ENCODE data around the gene TRERF1.
A peak's percentile ranks its signal among the peaks of the same experiment; 100 is the strongest.

The TRERF1 gene

DNA sequence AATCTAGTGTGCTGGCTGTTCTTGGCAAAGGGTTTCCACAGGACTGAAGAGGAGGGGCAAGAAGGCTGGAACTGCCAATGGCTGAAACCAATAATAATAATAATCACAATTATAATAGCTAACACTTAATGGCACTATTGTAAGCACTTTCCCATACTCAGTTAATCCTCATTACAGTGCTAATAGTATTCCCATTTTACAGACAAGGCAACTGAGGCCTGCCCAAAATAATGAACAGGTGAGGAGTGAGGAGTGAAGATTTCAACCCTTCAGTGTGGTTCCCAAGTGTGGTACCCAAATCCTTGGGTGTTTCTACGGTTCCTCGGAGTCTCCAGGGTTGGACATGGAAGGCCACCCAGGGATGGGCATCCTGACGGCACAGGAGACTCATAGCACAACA lies 69.9 kb downstream of the TRERF1 start:
- Histone ChIP-seq H4K20me1 (peaks cover 10 to 64% (median 23%) of the 10 kb centered on the region in 11 experiments; a peak in 15 of 22 replicates), H3K27me3 (no peaks in the 10 kb centered on the region), H3K9ac (no peak overlapping the region), H3K27ac (peak overlapping the region in 1 of 11 experiments; percentile 44; a peak in 1 of 22 replicates), H3K36me3 (peaks cover 0 to 10% (median 0%) of the 10 kb centered on the region in 11 experiments; a peak in 2 of 22 replicates), H3K4me1 (peaks cover 40 to 51% (median 45%) of the 10 kb centered on the region in 10 experiments), H3K4me3 (no peak overlapping the region), H3K4me2 (peak overlapping the region; percentile 36 to 83 (median 64); a peak in 19 of 22 replicates), H3K9me3 (replicated peaks in 1 of 11) (no peaks in the 10 kb centered on the region)
- no peak for TF ChIP-seq Cebpa-rat (IDR thresholded peaks at IDR 0.05)

DNA sequence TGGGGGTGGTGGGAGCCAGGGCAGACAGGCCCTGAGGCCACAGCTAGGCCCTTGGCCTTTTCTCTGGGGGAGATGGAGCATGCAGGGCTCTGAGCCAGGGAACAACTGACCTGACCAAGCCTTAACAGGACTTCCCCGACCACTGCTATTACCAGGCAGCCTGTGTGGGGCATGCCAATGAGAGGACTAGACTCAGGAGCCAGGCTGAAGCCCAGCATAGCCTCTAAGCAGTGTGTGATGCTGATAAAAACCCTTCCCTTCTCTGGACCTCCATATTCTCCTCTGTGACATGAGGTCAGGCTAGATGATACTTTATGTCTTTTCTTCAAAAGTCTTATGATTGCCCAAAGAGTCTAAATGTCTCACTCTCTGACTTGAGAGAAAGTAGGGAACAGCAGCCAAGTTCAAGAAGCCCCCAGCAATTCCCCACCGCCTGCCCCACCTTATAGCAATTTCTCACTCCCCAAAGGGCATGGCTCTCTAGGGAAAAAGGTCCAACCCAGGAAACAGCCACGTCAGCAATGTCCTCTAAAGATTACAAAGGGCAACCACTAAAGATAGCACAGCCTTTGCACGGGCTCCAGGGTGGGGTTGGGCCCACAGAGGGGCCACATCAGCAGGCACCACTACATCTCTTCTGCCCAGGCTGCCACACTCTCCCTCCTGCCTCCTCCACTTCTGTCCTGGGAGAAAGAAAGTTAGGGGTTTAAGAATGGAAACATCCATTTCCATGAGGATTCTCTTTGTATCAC lies 71.3 kb downstream of the TRERF1 start:
- TF ChIP-seq Cebpa-rat (IDR thresholded peaks at IDR 0.05), result no peak
- Histone ChIP-seq H3K27me3 (no peaks in the 10 kb centered on the region), H3K9me3 (replicated peaks in 1 of 11) (no peaks in the 10 kb centered on the region), H3K4me3 (no peak overlapping the region), H3K4me2 (peak overlapping the region; percentile 42 to 83 (median 68)), H3K36me3 (peaks cover 0 to 10% (median 0%) of the 10 kb centered on the region in 11 experiments; a peak in 2 of 22 replicates), H3K9ac (no peak overlapping the region), H3K27ac (peak overlapping the region in 4 of 11 experiments; percentile 18 to 43 (median 34); a peak in 6 of 22 replicates), H3K4me1 (peaks cover 47 to 60% (median 54%) of the 10 kb centered on the region in 10 experiments), H4K20me1 (peaks cover 0 to 60% (median 19%) of the 10 kb centered on the region in 11 experiments; a peak in 15 of 22 replicates)

DNA sequence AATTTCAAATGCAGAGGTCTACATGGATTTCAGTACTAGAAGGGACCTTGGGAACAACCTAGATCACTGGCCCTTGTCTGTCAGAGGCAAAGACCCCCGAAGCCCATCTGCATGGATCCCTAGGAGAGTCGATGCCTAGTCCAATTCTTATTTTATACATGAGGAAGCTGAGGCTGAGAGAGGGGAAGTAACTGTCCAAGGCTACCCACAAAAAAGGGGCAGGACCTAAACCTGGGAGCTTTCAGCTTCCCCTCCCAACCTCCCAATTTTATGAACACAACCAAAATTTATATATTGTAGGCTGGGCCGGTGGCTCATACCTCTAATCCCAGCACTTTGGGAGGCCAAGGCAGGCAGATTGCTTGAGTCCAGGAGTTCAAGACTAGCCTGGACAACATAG lies 73.2 kb downstream of the TRERF1 start:
- H3K9ac ChIP-seq, result no peak overlapping the region
- H3K36me3 ChIP-seq, result peaks cover 0 to 10% (median 0%) of the 10 kb centered on the region in 11 experiments; a peak in 1 of 22 replicates
- H3K27ac ChIP-seq, result peak overlapping the region in 1 of 11 experiments; percentile 11; a peak in 2 of 22 replicates
- no peak for TF ChIP-seq Cebpa-rat (IDR thresholded peaks at IDR 0.05)
- peaks cover 64 to 78% (median 71%) of the 10 kb centered on the region in 10 experiments for H3K4me1 ChIP-seq
- no peaks in the 10 kb centered on the region for H3K9me3 ChIP-seq (replicated peaks in 1 of 11)
- no peaks in the 10 kb centered on the region for H3K27me3 ChIP-seq
- H3K4me2 ChIP-seq, result peak overlapping the region; percentile 46 to 74 (median 66)
- H4K20me1 ChIP-seq, result peaks cover 0 to 62% (median 30%) of the 10 kb centered on the region in 11 experiments; a peak in 16 of 22 replicates
- no peak overlapping the region for H3K4me3 ChIP-seq

DNA sequence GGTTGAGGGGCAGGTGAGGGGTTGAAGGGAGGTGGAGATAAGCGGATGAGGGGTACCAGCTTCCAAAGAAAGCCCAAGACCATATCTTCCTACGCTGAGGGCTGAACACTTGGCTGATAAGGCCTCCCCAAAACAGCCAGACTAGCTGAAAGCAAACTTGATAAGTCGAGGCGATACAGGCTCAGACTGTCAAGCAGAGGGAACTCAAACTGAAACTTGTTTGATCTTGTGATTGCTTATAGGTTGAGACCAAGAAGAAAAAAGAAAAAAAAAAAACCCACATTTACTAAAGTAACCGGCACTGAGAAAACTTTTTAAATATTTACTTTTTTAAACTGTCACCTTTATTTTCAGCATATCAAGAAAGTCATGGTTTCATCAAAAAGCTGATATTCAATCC lies 73.6 kb downstream of the TRERF1 start:
- no peaks in the 10 kb centered on the region for H3K27me3 ChIP-seq
- 0 out of 22 replicates have a peak, but pooled peaks cover 0 to 10% (median 0%) of the 10 kb centered on the region in 11 experiments for H3K36me3 ChIP-seq
- no peak overlapping the region for H3K9ac ChIP-seq
- H3K4me1 ChIP-seq, result peaks cover 67 to 82% (median 76%) of the 10 kb centered on the region in 10 experiments
- peaks cover 0 to 58% (median 28%) of the 10 kb centered on the region in 11 experiments; a peak in 15 of 22 replicates for H4K20me1 ChIP-seq
- H3K4me3 ChIP-seq, result no peak overlapping the region
- TF ChIP-seq Cebpa-rat (IDR thresholded peaks at IDR 0.05), result no peak
- peak overlapping the region; percentile 46 to 74 (median 66); a peak in 19 of 22 replicates for H3K4me2 ChIP-seq
- H3K27ac ChIP-seq, result peak overlapping the region in 1 of 11 experiments; percentile 11; a peak in 1 of 22 replicates
- no peaks in the 10 kb centered on the region for H3K9me3 ChIP-seq (replicated peaks in 1 of 11)

DNA sequence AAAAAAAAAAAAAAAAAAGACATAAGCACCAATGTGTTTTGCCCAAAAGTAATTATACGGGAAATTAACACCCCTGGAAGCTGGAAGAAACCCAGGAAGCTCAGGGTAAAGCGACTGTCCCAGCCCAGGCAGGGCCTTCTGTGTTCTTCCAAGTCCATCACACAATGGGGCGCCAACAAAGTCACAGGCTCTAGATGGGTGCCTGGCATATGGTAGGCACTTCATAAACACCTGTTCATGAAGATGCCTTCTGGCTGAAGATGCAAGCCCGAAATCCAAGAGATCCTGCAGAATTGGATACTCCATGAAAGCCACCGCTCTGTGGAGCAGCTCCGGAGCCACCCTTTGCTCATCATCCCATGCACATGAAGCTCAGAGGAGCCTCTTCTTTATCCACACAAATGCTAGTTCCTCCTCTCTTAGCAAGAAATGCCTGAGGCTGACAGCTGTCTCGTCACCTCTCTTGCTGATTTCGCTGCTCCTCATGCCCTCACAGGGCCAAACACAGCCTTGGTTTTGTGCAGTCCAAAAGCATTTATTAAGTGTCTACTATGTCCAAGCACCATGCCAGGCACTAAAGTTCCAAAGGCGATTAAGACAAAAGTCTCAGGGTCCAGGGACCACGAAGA lies 76.6 kb downstream of the TRERF1 start:
- Histone ChIP-seq H3K27me3 (no peaks in the 10 kb centered on the region), H4K20me1 (peaks cover 0 to 41% (median 23%) of the 10 kb centered on the region in 11 experiments; a peak in 14 of 22 replicates), H3K27ac (no peak overlapping the region), H3K9me3 (replicated peaks in 1 of 11) (no peaks in the 10 kb centered on the region), H3K4me2 (peak overlapping the region; percentile 39 to 89 (median 67); a peak in 16 of 22 replicates), H3K4me3 (no peak overlapping the region), H3K4me1 (peaks cover 51 to 88% (median 66%) of the 10 kb centered on the region in 10 experiments), H3K9ac (no peak overlapping the region), H3K36me3 (peaks cover 0 to 23% (median 0%) of the 10 kb centered on the region in 11 experiments; a peak in 4 of 22 replicates)
- no peak for TF ChIP-seq Cebpa-rat (IDR thresholded peaks at IDR 0.05)

DNA sequence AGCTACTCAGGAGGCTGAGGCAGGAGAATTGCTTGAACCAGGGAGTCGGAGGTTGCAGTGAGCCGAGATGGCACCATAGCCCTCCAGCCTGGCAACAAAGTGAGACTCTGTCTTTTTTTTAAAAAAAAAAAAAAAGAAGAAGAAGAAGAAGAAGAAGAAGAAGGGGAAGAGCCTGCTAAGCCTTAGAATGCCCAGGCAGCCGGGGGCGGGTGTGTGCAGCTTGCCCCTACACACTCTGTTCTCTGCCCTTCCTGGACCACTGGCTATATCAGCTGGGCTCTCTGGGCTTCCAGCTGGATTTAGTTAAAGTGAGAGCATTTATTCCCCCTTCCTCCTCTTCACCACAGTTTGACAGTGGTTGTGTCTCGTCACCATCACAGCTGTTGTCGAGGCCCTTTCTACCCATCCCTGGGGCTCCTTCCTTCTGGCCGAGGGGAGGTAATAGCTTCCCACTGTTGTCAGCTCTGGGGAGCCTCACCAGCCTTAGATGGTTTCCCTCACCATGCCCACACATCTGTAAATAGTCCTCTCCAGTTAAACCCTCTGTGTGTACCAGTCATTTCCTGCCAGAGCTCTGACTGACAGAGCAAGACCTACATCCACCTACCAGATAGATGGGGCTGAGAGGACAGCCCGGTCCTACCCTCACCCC lies 77.6 kb downstream of the TRERF1 start:
- no peaks in the 10 kb centered on the region for H3K9me3 ChIP-seq (replicated peaks in 1 of 11)
- no peak for TF ChIP-seq Cebpa-rat (IDR thresholded peaks at IDR 0.05)
- H4K20me1 ChIP-seq, result peaks cover 0 to 39% (median 23%) of the 10 kb centered on the region in 11 experiments; a peak in 14 of 22 replicates
- peak overlapping the region in 9 of 11 experiments; percentile 4 to 58 (median 41); a peak in 10 of 22 replicates for H3K27ac ChIP-seq
- peaks cover 0 to 23% (median 0%) of the 10 kb centered on the region in 11 experiments; a peak in 4 of 22 replicates for H3K36me3 ChIP-seq
- H3K27me3 ChIP-seq, result no peaks in the 10 kb centered on the region
- peak overlapping the region; percentile 39 to 89 (median 67) for H3K4me2 ChIP-seq
- peak overlapping the region in 4 of 11 experiments; percentile 6 to 46 (median 26); a peak in 3 of 22 replicates for H3K9ac ChIP-seq
- peaks cover 51 to 88% (median 66%) of the 10 kb centered on the region in 10 experiments for H3K4me1 ChIP-seq
- peak overlapping the region in 2 of 10 experiments; percentile 17 to 25; a peak in 1 of 20 replicates for H3K4me3 ChIP-seq

DNA sequence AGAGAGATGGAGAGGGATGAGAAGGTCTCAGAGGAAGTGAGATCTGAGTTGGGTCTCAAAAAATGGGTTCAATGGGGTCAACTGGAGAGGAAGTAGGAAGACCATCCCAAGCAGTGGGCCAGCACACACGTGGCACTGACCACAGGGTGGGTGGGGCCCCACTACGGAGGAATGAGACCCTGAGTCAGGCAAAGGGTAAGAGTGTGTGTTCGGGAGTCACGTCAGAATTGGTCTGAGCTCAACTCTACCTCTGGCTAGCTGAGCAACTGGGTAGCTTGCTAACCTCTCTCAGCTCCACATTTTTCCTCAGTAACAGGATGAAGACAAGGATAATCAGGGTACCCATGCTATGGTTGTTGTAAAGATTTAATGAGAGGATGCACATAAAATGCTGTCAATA lies 79.0 kb downstream of the TRERF1 start:
- Histone ChIP-seq H3K4me2 (peak overlapping the region in 5 of 11 experiments; percentile 72 to 89 (median 81); a peak in 10 of 22 replicates), H3K4me3 (no peak overlapping the region), H3K9me3 (replicated peaks in 1 of 11) (no peaks in the 10 kb centered on the region), H3K4me1 (peaks cover 52 to 88% (median 68%) of the 10 kb centered on the region in 10 experiments), H3K36me3 (peaks cover 0 to 23% (median 0%) of the 10 kb centered on the region in 11 experiments; a peak in 4 of 22 replicates), H4K20me1 (peaks cover 6 to 41% (median 24%) of the 10 kb centered on the region in 11 experiments; a peak in 14 of 22 replicates), H3K27ac (no peak overlapping the region), H3K27me3 (no peaks in the 10 kb centered on the region), H3K9ac (no peak overlapping the region)
- no peak for TF ChIP-seq Cebpa-rat (IDR thresholded peaks at IDR 0.05)

DNA sequence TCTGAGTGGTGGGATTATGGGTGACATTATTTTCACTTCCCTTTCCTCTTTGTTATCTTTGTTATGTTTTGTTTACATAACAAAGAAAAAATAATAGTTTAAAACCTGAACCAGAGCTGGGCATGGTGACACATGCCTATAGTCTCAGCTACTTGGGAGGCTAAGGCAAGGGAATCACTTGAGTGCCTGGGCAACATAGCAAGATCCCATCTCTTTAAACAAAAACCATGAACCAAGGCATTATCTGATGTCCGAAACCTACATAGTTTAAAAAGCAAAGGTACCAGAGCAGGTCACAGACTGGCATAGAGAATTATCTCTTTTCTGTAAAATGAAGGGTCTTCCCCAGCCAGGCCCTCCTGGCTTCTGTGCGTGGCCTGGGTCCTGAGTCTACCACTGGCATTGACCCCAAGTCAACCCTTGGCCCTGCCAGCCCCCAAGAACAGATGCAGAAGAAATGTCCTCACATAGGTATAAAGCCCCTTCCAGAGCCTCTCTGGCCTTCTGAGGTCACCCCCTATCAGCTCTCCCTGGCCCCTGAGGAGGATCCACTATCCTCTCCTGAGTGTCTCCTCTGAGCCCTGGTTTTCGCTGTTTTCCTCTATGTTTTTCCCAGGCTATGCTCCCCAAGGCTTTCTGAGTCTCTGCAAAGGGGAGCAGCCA lies 81.3 kb downstream of the TRERF1 start:
- Histone ChIP-seq H3K4me2 (peak overlapping the region in 6 of 11 experiments; percentile 62 to 88 (median 74); a peak in 8 of 22 replicates), H3K36me3 (peaks cover 0 to 29% (median 7%) of the 10 kb centered on the region in 11 experiments; a peak in 8 of 22 replicates), H3K27ac (peak overlapping the region in 3 of 11 experiments; percentile 7 to 11 (median 9); a peak in 2 of 22 replicates), H3K4me3 (no peak overlapping the region), H3K9ac (no peak overlapping the region), H3K4me1 (peaks cover 62 to 97% (median 75%) of the 10 kb centered on the region in 10 experiments), H4K20me1 (peaks cover 6 to 55% (median 25%) of the 10 kb centered on the region in 11 experiments; a peak in 14 of 22 replicates), H3K9me3 (replicated peaks in 1 of 11) (no peaks in the 10 kb centered on the region), H3K27me3 (no peaks in the 10 kb centered on the region)
- no peak for TF ChIP-seq Cebpa-rat (IDR thresholded peaks at IDR 0.05)
